K562 (cell line): ENCODE data around the gene ATL2. TPM values are rescaled to one million over a fixed set of nuclear protein-coding genes. Genes with fewer than 3 reads are reported as not detected.

Experiments
- CREB3L1 ChIP-seq: fragments of 450-650 bp; IDR thresholded peaks from 2 replicates; pipeline ENCODE4 v1.6.1; 2014; ENCODE audit warnings: low read depth, mild to moderate bottlenecking, moderate library complexity, borderline replicate concordance
- JUND ChIP-seq, 2 experiments: IDR thresholded peaks; 2 replicates in 1 of 2; 3 replicates in 1 of 2; pipeline ENCODE4 v1.6.1; 2011; ENCODE audit warnings: borderline replicate concordance in 2 of 2, low read depth in 2 of 2, low read length in 2 of 2, improper control_type of control experiment in 1 of 2, missing biosample characterization in 1 of 2, missing genetic modification characterization in 1 of 2, missing genetic modification reagents in 1 of 2
- polyA plus RNA-seq, 8 experiments: library from polyadenylated mRNA; depleted of rRNA in 4 of 8; stranded (reverse) in 5 of 8; unstranded in 3 of 8; fragments of >200 nt; fragmentation: Nextera tagmentation in 2 of 8; fragmentation: Illumina TruSeq in 1 of 8; extraction: Ambion mirVana in 2 of 8; extraction: Trizol in 1 of 8; gene quantifications; 2 replicates each; pipeline versions ENCODE4 v1.2.1 to v1.2.3, GENCODE V29; 2011 to 2014; ENCODE audit warnings: inconsistent platforms in 1 of 8, missing spikeins in 1 of 8
- total RNA-seq, 7 experiments: library from RNA; depleted of rRNA in 6 of 7; stranded (reverse); fragments of >200 nt in 6 of 7; fragmentation: Illumina TruSeq in 2 of 7; extraction: Trizol in 2 of 7; gene quantifications; 2 replicates each; pipeline versions ENCODE4 v1.2.1 to v1.2.3, GENCODE V29; 2011 to 2021; ENCODE audit warnings: low replicate concordance in 1 of 7
- TF ChIP-seq, protein P1 (sequence below): fragments of 450-650 bp; IDR thresholded peaks from 2 replicates; pipeline ENCODE4 v1.6.1; 2016; ENCODE audit warnings: mild to moderate bottlenecking, moderate library complexity
- TF ChIP-seq, protein P2 (sequence below): sonication (generic); formaldehyde crosslinking; IDR thresholded peaks from 2 replicates; pipeline ENCODE4 v1.8.1; 2023; ENCODE audit warnings: missing genetic modification reagents, mild to moderate bottlenecking, borderline replicate concordance

ATL2 gene
- total and polyA plus RNA-seq, 9 of the 15 experiments (the other 6 are each of a cell fraction or from before 2014, with no cell fraction given): 12.0 to 80.8 (median 70.2) TPM

DNA sequence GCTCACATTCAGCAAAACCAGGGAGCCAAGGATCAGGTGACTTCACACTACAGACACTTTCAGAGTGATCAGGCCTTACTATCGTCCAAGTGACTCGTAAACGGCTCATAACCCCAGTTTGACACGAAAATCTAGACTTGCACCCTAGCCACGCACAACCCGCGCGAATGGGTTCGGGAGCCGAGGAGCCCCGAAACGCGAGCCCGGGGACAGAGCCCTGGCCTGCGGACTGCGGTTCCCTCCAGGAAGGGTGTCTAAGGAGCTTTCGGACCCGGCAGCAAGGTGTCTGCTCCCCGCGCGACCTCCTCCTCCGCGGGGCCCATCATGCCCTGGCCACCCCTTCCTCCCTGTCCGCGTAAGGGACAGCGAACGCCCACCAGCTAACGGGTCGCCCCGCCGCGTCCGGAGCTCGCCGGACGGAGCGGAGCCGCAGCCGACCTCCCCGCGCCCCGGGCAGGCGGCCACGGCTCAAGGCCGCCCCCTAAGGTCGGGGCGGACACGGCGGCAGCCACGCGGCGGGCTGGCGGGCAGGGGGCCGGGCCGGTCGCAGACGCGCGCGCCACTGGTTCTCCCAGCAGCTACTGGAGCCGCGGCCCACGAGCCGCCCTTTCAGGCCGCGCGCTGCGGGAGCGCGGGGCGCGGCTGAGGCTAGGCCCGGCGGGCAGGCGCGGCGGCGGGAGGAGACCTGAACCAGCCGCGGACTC, 575 bp downstream of the ATL2 start (continued):
- TF ChIP-seq, protein P1, sequence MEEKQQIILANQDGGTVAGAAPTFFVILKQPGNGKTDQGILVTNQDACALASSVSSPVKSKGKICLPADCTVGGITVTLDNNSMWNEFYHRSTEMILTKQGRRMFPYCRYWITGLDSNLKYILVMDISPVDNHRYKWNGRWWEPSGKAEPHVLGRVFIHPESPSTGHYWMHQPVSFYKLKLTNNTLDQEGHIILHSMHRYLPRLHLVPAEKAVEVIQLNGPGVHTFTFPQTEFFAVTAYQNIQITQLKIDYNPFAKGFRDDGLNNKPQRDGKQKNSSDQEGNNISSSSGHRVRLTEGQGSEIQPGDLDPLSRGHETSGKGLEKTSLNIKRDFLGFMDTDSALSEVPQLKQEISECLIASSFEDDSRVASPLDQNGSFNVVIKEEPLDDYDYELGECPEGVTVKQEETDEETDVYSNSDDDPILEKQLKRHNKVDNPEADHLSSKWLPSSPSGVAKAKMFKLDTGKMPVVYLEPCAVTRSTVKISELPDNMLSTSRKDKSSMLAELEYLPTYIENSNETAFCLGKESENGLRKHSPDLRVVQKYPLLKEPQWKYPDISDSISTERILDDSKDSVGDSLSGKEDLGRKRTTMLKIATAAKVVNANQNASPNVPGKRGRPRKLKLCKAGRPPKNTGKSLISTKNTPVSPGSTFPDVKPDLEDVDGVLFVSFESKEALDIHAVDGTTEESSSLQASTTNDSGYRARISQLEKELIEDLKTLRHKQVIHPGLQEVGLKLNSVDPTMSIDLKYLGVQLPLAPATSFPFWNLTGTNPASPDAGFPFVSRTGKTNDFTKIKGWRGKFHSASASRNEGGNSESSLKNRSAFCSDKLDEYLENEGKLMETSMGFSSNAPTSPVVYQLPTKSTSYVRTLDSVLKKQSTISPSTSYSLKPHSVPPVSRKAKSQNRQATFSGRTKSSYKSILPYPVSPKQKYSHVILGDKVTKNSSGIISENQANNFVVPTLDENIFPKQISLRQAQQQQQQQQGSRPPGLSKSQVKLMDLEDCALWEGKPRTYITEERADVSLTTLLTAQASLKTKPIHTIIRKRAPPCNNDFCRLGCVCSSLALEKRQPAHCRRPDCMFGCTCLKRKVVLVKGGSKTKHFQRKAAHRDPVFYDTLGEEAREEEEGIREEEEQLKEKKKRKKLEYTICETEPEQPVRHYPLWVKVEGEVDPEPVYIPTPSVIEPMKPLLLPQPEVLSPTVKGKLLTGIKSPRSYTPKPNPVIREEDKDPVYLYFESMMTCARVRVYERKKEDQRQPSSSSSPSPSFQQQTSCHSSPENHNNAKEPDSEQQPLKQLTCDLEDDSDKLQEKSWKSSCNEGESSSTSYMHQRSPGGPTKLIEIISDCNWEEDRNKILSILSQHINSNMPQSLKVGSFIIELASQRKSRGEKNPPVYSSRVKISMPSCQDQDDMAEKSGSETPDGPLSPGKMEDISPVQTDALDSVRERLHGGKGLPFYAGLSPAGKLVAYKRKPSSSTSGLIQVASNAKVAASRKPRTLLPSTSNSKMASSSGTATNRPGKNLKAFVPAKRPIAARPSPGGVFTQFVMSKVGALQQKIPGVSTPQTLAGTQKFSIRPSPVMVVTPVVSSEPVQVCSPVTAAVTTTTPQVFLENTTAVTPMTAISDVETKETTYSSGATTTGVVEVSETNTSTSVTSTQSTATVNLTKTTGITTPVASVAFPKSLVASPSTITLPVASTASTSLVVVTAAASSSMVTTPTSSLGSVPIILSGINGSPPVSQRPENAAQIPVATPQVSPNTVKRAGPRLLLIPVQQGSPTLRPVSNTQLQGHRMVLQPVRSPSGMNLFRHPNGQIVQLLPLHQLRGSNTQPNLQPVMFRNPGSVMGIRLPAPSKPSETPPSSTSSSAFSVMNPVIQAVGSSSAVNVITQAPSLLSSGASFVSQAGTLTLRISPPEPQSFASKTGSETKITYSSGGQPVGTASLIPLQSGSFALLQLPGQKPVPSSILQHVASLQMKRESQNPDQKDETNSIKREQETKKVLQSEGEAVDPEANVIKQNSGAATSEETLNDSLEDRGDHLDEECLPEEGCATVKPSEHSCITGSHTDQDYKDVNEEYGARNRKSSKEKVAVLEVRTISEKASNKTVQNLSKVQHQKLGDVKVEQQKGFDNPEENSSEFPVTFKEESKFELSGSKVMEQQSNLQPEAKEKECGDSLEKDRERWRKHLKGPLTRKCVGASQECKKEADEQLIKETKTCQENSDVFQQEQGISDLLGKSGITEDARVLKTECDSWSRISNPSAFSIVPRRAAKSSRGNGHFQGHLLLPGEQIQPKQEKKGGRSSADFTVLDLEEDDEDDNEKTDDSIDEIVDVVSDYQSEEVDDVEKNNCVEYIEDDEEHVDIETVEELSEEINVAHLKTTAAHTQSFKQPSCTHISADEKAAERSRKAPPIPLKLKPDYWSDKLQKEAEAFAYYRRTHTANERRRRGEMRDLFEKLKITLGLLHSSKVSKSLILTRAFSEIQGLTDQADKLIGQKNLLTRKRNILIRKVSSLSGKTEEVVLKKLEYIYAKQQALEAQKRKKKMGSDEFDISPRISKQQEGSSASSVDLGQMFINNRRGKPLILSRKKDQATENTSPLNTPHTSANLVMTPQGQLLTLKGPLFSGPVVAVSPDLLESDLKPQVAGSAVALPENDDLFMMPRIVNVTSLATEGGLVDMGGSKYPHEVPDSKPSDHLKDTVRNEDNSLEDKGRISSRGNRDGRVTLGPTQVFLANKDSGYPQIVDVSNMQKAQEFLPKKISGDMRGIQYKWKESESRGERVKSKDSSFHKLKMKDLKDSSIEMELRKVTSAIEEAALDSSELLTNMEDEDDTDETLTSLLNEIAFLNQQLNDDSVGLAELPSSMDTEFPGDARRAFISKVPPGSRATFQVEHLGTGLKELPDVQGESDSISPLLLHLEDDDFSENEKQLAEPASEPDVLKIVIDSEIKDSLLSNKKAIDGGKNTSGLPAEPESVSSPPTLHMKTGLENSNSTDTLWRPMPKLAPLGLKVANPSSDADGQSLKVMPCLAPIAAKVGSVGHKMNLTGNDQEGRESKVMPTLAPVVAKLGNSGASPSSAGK: no peak
- TF ChIP-seq, protein P2, sequence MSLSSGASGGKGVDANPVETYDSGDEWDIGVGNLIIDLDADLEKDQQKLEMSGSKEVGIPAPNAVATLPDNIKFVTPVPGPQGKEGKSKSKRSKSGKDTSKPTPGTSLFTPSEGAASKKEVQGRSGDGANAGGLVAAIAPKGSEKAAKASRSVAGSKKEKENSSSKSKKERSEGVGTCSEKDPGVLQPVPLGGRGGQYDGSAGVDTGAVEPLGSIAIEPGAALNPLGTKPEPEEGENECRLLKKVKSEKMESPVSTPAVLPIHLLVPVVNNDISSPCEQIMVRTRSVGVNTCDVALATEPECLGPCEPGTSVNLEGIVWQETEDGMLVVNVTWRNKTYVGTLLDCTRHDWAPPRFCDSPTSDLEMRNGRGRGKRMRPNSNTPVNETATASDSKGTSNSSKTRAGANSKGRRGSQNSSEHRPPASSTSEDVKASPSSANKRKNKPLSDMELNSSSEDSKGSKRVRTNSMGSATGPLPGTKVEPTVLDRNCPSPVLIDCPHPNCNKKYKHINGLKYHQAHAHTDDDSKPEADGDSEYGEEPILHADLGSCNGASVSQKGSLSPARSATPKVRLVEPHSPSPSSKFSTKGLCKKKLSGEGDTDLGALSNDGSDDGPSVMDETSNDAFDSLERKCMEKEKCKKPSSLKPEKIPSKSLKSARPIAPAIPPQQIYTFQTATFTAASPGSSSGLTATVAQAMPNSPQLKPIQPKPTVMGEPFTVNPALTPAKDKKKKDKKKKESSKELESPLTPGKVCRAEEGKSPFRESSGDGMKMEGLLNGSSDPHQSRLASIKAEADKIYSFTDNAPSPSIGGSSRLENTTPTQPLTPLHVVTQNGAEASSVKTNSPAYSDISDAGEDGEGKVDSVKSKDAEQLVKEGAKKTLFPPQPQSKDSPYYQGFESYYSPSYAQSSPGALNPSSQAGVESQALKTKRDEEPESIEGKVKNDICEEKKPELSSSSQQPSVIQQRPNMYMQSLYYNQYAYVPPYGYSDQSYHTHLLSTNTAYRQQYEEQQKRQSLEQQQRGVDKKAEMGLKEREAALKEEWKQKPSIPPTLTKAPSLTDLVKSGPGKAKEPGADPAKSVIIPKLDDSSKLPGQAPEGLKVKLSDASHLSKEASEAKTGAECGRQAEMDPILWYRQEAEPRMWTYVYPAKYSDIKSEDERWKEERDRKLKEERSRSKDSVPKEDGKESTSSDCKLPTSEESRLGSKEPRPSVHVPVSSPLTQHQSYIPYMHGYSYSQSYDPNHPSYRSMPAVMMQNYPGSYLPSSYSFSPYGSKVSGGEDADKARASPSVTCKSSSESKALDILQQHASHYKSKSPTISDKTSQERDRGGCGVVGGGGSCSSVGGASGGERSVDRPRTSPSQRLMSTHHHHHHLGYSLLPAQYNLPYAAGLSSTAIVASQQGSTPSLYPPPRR (CRISPR knock-in tag): no peak
- 0 out of 2 replicates have a peak, but pooled peaks have one; percentile 11 for TF ChIP-seq JUND (IDR thresholded peaks at IDR 0.05; ENCODE audit: borderline replicate concordance, low read depth, low read length)
- TF ChIP-seq JUND (tag; IDR thresholded peaks at IDR 0.05; ENCODE audit: borderline replicate concordance, low read depth, low read length): no peak
- TF ChIP-seq CREB3L1: peak; percentile 90
